H1 (cell line): ENCODE measurements around the gene PURA. TPM values are rescaled to one million over a fixed set of nuclear protein-coding genes. Genes with fewer than 3 reads are reported as not detected.

ENCODE experiments used
- BACH1 ChIP-seq: IDR thresholded peaks from 2 replicates; pipeline ENCODE4 v1.6.1; 2012; ENCODE audit warnings: low read length, improper control_type of control experiment
- BCL11A ChIP-seq, 2 experiments: IDR thresholded peaks; one replicate each; pipeline ENCODE4 v1.6.1; 2011; ENCODE audit warnings: low read depth in 2 of 2, low read length in 2 of 2, mild to moderate bottlenecking in 2 of 2
- CBX8 ChIP-seq: fragments of 300-800, 300-1000 bp; sonication (generic); IDR thresholded peaks from 2 replicates; pipeline ENCODE4 v1.7.1; 2016; ENCODE audit warnings: low read depth, low read length, borderline replicate concordance
- CHD2 ChIP-seq: IDR thresholded peaks from 2 replicates; pipeline ENCODE4 v1.6.1; 2012; ENCODE audit warnings: low read length, improper control_type of control experiment
- CREB1 ChIP-seq: IDR thresholded peaks from 2 replicates; pipeline ENCODE4 v1.6.1; 2012; ENCODE audit warnings: inconsistent platforms
- E2F6 ChIP-seq: IDR thresholded peaks from 2 replicates; pipeline ENCODE4 v1.6.1; 2012; ENCODE audit warnings: inconsistent platforms
- EGR1 ChIP-seq: IDR thresholded peaks from 2 replicates; pipeline ENCODE4 v1.6.1; 2011; ENCODE audit warnings: low read depth, low read length, borderline replicate concordance
- EP300 ChIP-seq, 2 experiments: IDR thresholded peaks; 1 replicate in 1 of 2; 2 replicates in 1 of 2; pipeline ENCODE4 v1.6.1; 2011 to 2012; ENCODE audit warnings: low read depth in 2 of 2, low read length in 2 of 2, mild to moderate bottlenecking in 2 of 2, borderline replicate concordance in 1 of 2, inconsistent platforms in 1 of 2, moderate library complexity in 1 of 2
- FOSL1 ChIP-seq: IDR thresholded peaks from 2 replicates; pipeline ENCODE4 v1.6.1; 2011; ENCODE audit warnings: mild to moderate bottlenecking, low read depth, low read length, moderate library complexity; ENCODE audit not compliant: insufficient read depth
- GABPA ChIP-seq: IDR thresholded peaks from 2 replicates; pipeline ENCODE4 v1.6.1; 2011; ENCODE audit warnings: mild to moderate bottlenecking, low read length, moderate library complexity, borderline replicate concordance; ENCODE audit not compliant: insufficient read depth
- HDAC6 ChIP-seq: IDR thresholded peaks from one replicate; pipeline ENCODE4 v1.7.1; 2012; ENCODE audit warnings: low read depth, mild to moderate bottlenecking, inconsistent platforms, low read length, moderate library complexity
- KDM5A ChIP-seq: fragments of 200-600 bp; IDR thresholded peaks from 2 replicates; pipeline ENCODE4 v1.7.1; 2012; ENCODE audit warnings: mild to moderate bottlenecking, low read length, inconsistent platforms, mixed read lengths
- PHF8 ChIP-seq: fragments of 200-600 bp; sonication (generic); conservative IDR thresholded peaks from 2 replicates; pipeline ENCODE4 v1.7.1; 2012; ENCODE audit warnings: low read depth, mild to moderate bottlenecking, inconsistent platforms, low read length, moderate library complexity
- POLR2A ChIP-seq, 2 experiments: IDR thresholded peaks; 1 replicate in 1 of 2; 2 replicates in 1 of 2; pipeline ENCODE4 v1.6.1; 2011; ENCODE audit warnings: low read depth in 2 of 2, low read length in 2 of 2, mild to moderate bottlenecking in 2 of 2; ENCODE audit errors: control extremely low read depth in 1 of 2
- POU5F1 ChIP-seq: IDR thresholded peaks from 2 replicates; pipeline ENCODE4 v1.6.1; 2011; ENCODE audit warnings: low read depth, mild to moderate bottlenecking, low read length, moderate library complexity
- RAD21 ChIP-seq, 2 experiments: IDR thresholded peaks in 1 of 2; conservative IDR thresholded peaks in 1 of 2; 2 replicates each; pipeline ENCODE4 v1.6.1; 2011; ENCODE audit warnings: low read depth in 2 of 2, low read length in 2 of 2, improper control_type of control experiment in 1 of 2, inconsistent platforms in 1 of 2, mild to moderate bottlenecking in 1 of 2, moderate library complexity in 1 of 2
- RBBP5 ChIP-seq: IDR thresholded peaks from 2 replicates; pipeline ENCODE4 v1.7.1; 2012; ENCODE audit warnings: low read depth, mild to moderate bottlenecking, inconsistent platforms, low read length, moderate library complexity, borderline replicate concordance
- RNF2 ChIP-seq: fragments of 200-900, 300-1000 bp; sonication (generic); IDR thresholded peaks from 2 replicates; pipeline ENCODE4 v1.7.1; 2016; ENCODE audit warnings: borderline replicate concordance, low read depth, mild to moderate bottlenecking, antibody characterized with exemption, low read length; ENCODE audit not compliant: poor library complexity, severe bottlenecking; ENCODE audit errors: missing control alignments
- SIN3A ChIP-seq, 2 experiments: IDR thresholded peaks in 1 of 2; conservative IDR thresholded peaks in 1 of 2; 2 replicates each; pipeline ENCODE4 v1.6.1; 2011 to 2012; ENCODE audit warnings: low read length in 2 of 2, improper control_type of control experiment in 1 of 2, low read depth in 1 of 2, mild to moderate bottlenecking in 1 of 2
- SIRT6 ChIP-seq: IDR thresholded peaks from one replicate; pipeline ENCODE4 v1.7.1; 2012; ENCODE audit warnings: low read length, inconsistent platforms
- SP1 ChIP-seq: IDR thresholded peaks from 2 replicates; pipeline ENCODE4 v1.6.1; 2011; ENCODE audit warnings: low read depth, low read length
- SRF ChIP-seq: IDR thresholded peaks from 2 replicates; pipeline ENCODE4 v1.6.1; 2011; ENCODE audit warnings: mild to moderate bottlenecking, low read depth, low read length, moderate library complexity
- TCF12 ChIP-seq: IDR thresholded peaks from 2 replicates; pipeline ENCODE4 v1.6.1; 2011; ENCODE audit warnings: low read depth, mild to moderate bottlenecking, low read length
- TEAD4 ChIP-seq: IDR thresholded peaks from 2 replicates; pipeline ENCODE4 v1.6.1; 2012; ENCODE audit warnings: low read depth, low read length, inconsistent platforms, mixed read lengths
- ZNF274 ChIP-seq: IDR thresholded peaks from 2 replicates; pipeline ENCODE4 v1.7.0; 2012; ENCODE audit warnings: low read length, borderline replicate concordance; ENCODE audit errors: extremely low read depth
- polyA plus RNA-seq, 7 experiments: library from polyadenylated mRNA; depleted of rRNA in 3 of 7; stranded (reverse) in 5 of 7; unstranded in 2 of 7; fragments of >200 nt in 5 of 7; fragments of 200-250 nt in 2 of 7; gene quantifications; 1 replicate in 5 of 7; 2 replicates in 1 of 7; 4 replicates in 1 of 7; pipeline versions ENCODE4 v1.2.1 to v1.2.3, GENCODE V29; 2011 to 2013; ENCODE audit warnings: missing spikeins in 2 of 7, mixed read lengths in 2 of 7
- total RNA-seq: library from RNA; stranded (reverse); fragmentation: NEBNext Ultra II Directional; extraction: Animal tissue kit (Norgen Biotek cat#: 25700); gene quantifications from 2 replicates; pipeline ENCODE4 v1.2.1, GENCODE V29; 2021

Gene PURA
- total and polyA plus RNA-seq, 2 of the 8 experiments (the other 6 are each of a cell fraction or from before 2014, with no cell fraction given): 0.98 to 2.1 TPM

GRCh38 chr5:140113699-140114263 lies at the start of gene PURA (continued):
- TF ChIP-seq SRF (no peak), PHF8 (0 out of 2 replicates have a peak, but pooled peaks have one; percentile 39), BCL11A (IDR thresholded peaks at IDR 0.05; ENCODE audit: low read depth in 2 of 2, low read length in 2 of 2) (no peak), KDM5A (no peak), E2F6 (peak; percentile 51), POU5F1 (no peak), CHD2 (peak; percentile 99), EGR1 (no peak), HDAC6 (no peak), TEAD4 (no peak), CREB1 (peak; percentile 41; the same call in 1 of the 2 replicates), EP300 (IDR thresholded peaks at IDR 0.05; ENCODE audit: borderline replicate concordance in 1 of 2, low read depth in 2 of 2, low read length in 2 of 2) (peak in 1 of 2 experiments; percentile 55; a peak in 1 of 3 replicates), RNF2 (no peak), CBX8 (no peak), RBBP5 (peak; percentile 26; the same call in 1 of the 2 replicates), TCF12 (no peak), FOSL1 (no peak), SIN3A (conservative IDR thresholded peaks at IDR 0.05 in 1 of 2, IDR thresholded peaks at IDR 0.05 in 1 of 2; ENCODE audit: low read depth in 1 of 2, low read length in 2 of 2) (no peak), BACH1 (no peak), GABPA (no peak), RAD21 (IDR thresholded peaks at IDR 0.05 in 1 of 2, conservative IDR thresholded peaks at IDR 0.05 in 1 of 2; ENCODE audit: low read depth in 2 of 2, low read length in 2 of 2) (no peak), SIRT6 (no peak), ZNF274 (no peak), POLR2A (IDR thresholded peaks at IDR 0.05; ENCODE audit: control extremely low read depth in 1 of 2, low read depth in 2 of 2, low read length in 2 of 2) (peak in 1 of 2 experiments; percentile 54; a peak in 1 of 3 replicates), SP1 (no peak)
